Measurements from ENCODE around the gene PFAS.

The PFAS gene

DNA sequence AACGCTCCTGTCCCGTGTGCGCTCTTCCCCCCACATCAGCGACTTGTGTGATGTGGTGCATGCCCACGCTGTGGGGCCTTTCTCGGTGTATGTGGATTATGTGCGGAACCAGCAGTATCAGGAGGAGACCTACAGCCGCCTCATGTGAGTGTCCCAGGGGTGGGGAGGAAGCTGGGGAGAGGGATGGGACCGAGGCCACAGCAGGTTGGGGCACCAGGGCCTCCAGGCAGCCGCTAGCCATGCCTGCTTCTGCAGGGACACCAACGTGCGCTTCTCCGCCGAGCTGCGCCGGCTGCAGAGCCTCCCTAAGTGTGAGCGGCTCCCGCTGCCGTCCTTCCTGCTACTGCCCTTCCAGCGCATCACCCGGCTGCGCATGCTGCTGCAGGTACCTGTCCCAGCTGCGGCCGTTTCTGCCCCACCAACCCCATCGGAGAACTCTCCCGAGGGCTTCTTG is 66.7 kb downstream of the PFAS start:
- H3K9ac ChIP-seq (ENCODE audit: low read length) = no peak overlapping the region
- no peaks in the 10 kb centered on the region for H3K4me1 ChIP-seq (ENCODE audit: insufficient read depth, low read length)
- H3K36me3 ChIP-seq (ENCODE audit: insufficient read depth, low read length) = no peaks in the 10 kb centered on the region
- no peaks in the 10 kb centered on the region for H3K9me3 ChIP-seq (ENCODE audit: low read length)
- peaks cover 18 to 49% of the 10 kb centered on the region in 2 donors for H3K27me3 ChIP-seq (ENCODE audit: control insufficient read depth in 1 of 2, insufficient read depth in 2 of 2, low read length in 2 of 2)
- no peak overlapping the region for H3K27ac ChIP-seq (ENCODE audit: low read depth, low read length)
- no peak overlapping the region for H3K4me3 ChIP-seq (ENCODE audit: low read depth in 1 of 2, low read length in 2 of 2)

DNA sequence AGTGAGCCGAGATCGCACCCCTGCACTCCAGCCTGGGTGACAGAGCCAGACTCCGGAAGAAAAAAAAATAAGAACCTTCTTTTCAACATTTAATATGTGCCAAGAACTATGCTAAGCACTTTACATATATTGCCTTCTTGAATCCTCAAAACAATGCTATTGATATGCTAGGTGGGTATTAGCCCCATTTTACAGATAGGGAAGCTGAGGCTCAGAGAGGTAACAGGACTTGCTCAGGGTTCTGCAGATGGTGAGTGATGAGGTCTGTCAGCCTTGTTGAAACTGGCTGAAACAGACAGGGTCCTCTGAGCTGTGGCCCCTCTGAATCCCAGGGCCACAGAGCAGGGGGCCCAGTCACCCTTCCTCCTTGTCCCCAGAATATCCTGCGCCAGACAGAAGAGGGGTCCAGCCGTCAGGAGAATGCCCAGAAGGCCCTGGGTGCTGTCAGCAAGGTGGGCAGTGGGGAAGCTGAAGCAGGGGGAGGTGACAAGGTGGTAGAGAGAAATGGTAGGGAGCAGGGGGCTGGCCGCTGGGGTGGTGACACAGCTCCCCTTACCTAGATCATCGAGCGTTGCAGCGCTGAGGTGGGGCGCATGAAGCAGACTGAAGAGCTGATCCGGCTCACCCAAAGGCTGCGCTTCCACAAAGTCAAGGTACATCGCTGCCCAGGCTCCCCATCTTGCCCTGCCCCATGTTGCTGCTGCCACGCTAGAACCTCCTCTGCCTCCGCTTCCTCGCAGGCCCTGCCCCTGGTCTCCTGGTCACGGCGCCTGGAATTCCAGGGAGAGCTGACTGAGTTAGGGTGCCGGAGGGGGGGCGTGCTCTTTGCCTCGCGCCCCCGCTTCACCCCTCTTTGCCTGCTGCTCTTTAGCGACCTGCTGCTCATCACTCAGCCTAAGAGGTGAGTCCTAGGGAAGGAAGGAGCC is 69.2 kb downstream of the PFAS start:
- H3K27ac ChIP-seq (ENCODE audit: low read depth, low read length) = no peak overlapping the region
- H3K27me3 ChIP-seq (ENCODE audit: control insufficient read depth in 1 of 2, insufficient read depth in 2 of 2, low read length in 2 of 2) = peaks cover 18 to 31% of the 10 kb centered on the region in 2 donors
- no peaks in the 10 kb centered on the region for H3K4me1 ChIP-seq (ENCODE audit: insufficient read depth, low read length)
- H3K9me3 ChIP-seq (ENCODE audit: low read length) = no peaks in the 10 kb centered on the region
- H3K4me3 ChIP-seq (ENCODE audit: low read depth in 1 of 2, low read length in 2 of 2) = no peak overlapping the region
- H3K9ac ChIP-seq (ENCODE audit: low read length) = no peak overlapping the region
- H3K36me3 ChIP-seq (ENCODE audit: insufficient read depth, low read length) = no peaks in the 10 kb centered on the region
